Central memory CD8-positive, alpha-beta T cell (primary cell): ENCODE data around the gene CA10.

Experiments
- ATAC-seq: fragments of 150-1000 bp; cut with Tn5 transposase; replicated peaks from 2 replicates; pipeline ENCODE4 v1.10.0; 2022; ENCODE audit warnings: mild to moderate bottlenecking, moderate FRiP score, moderate number of reproducible peaks; ENCODE audit not compliant: poor library complexity, severe bottlenecking; ENCODE audit errors: extremely low read depth
- DNase-seq, 2 donors: peaks; one replicate each; pipeline ENCODE4 v3.0.0; 2021; ENCODE audit warnings: low spot score in 2 of 2
- H3K27ac Mint-ChIP-seq: one replicate; pipeline ENCODE4 v1.8.0; 2022; ENCODE audit warnings: low read depth, mild to moderate bottlenecking, moderate library complexity, mixed read lengths
- H3K27me3 Mint-ChIP-seq: one replicate; pipeline ENCODE4 v1.8.0; 2022; ENCODE audit warnings: mixed read lengths
- H3K36me3 Mint-ChIP-seq: one replicate; pipeline ENCODE4 v1.8.0; 2022; ENCODE audit warnings: mild to moderate bottlenecking, moderate library complexity, mixed read lengths; ENCODE audit not compliant: insufficient read depth
- H3K4me1 Mint-ChIP-seq: one replicate; pipeline ENCODE4 v1.8.0; 2022; ENCODE audit warnings: mixed read lengths
- H3K4me3 Mint-ChIP-seq: one replicate; pipeline ENCODE4 v1.8.0; 2022; ENCODE audit warnings: mild to moderate bottlenecking, moderate library complexity, mixed read lengths
- H3K9me3 Mint-ChIP-seq: one replicate; pipeline ENCODE4 v1.8.0; 2022; ENCODE audit warnings: mixed read lengths

The CA10 gene

GRCh38 chr17:52158450-52159042 is at the start of gene CA10:
Gene CA10 (minus strand): TSS chr17:52158714.
- peaks cover 11% of the 10 kb centered on the region for H3K9me3 Mint-ChIP-seq
- ATAC-seq: no peak
- H3K4me1 Mint-ChIP-seq: no peaks in the 10 kb centered on the region
- DNase-seq: no peak
- no peak within 1 kb of the TSS for H3K27ac Mint-ChIP-seq
- peaks cover 45% of the 10 kb centered on the region for H3K27me3 Mint-ChIP-seq
- no peaks in the 10 kb centered on the region for H3K36me3 Mint-ChIP-seq
- no peak within 1 kb of the TSS for H3K4me3 Mint-ChIP-seq

- DNase-seq (no peak), ATAC-seq (no peak)
- no peak overlapping the region for H3K27ac Mint-ChIP-seq
- no peaks in the 10 kb centered on the region for H3K4me1 Mint-ChIP-seq
- no peaks in the 10 kb centered on the region for H3K27me3 Mint-ChIP-seq
- H3K9me3 Mint-ChIP-seq: peaks cover 13% of the 10 kb centered on the region
- no peak overlapping the region for H3K4me3 Mint-ChIP-seq
- no peaks in the 10 kb centered on the region for H3K36me3 Mint-ChIP-seq
These were observed 49.3 kb upstream of the CA10 start for GRCh38 chr17:52207796-52208195.

GRCh38 chr17:52202520-52203080 is 44.1 kb upstream of the CA10 start:
- Mint-ChIP-seq H3K27me3 (no peaks in the 10 kb centered on the region), H3K9me3 (peaks cover 15% of the 10 kb centered on the region), H3K4me1 (no peaks in the 10 kb centered on the region), H3K27ac (no peak overlapping the region), H3K36me3 (no peaks in the 10 kb centered on the region), H3K4me3 (no peak overlapping the region)
- ATAC-seq (no peak), DNase-seq (no peak)

- no peaks in the 10 kb centered on the region for H3K27me3 Mint-ChIP-seq
- H3K4me3 Mint-ChIP-seq: no peak overlapping the region
- H3K27ac Mint-ChIP-seq: no peak overlapping the region
- no peaks in the 10 kb centered on the region for H3K4me1 Mint-ChIP-seq
- DNase-seq (no peak), ATAC-seq (no peak)
- H3K9me3 Mint-ChIP-seq: peaks cover 17% of the 10 kb centered on the region
- H3K36me3 Mint-ChIP-seq: no peaks in the 10 kb centered on the region
These were observed 43.4 kb upstream of the CA10 start for GRCh38 chr17:52201767-52202519.

GRCh38 chr17:52191491-52191890 is 33.0 kb upstream of the CA10 start:
- no peak overlapping the region for H3K4me3 Mint-ChIP-seq
- peaks cover 8% of the 10 kb centered on the region for H3K9me3 Mint-ChIP-seq
- no peaks in the 10 kb centered on the region for H3K4me1 Mint-ChIP-seq
- H3K27me3 Mint-ChIP-seq: no peaks in the 10 kb centered on the region
- no peaks in the 10 kb centered on the region for H3K36me3 Mint-ChIP-seq
- ATAC-seq: no peak
- no peak for DNase-seq
- H3K27ac Mint-ChIP-seq: no peak overlapping the region

- H3K27ac Mint-ChIP-seq: no peak overlapping the region
- H3K9me3 Mint-ChIP-seq: peaks cover 9% of the 10 kb centered on the region
- no peak for ATAC-seq
- H3K36me3 Mint-ChIP-seq: no peaks in the 10 kb centered on the region
- H3K4me1 Mint-ChIP-seq: no peaks in the 10 kb centered on the region
- no peak overlapping the region for H3K4me3 Mint-ChIP-seq
- H3K27me3 Mint-ChIP-seq: no peaks in the 10 kb centered on the region
- DNase-seq: no peak
These were observed 23.3 kb upstream of the CA10 start for GRCh38 chr17:52181782-52182181.

GRCh38 chr17:52178012-52178411 is 19.5 kb upstream of the CA10 start:
- H3K27ac Mint-ChIP-seq: peak overlapping the region; percentile 23
- no peak for DNase-seq
- H3K4me1 Mint-ChIP-seq: no peaks in the 10 kb centered on the region
- H3K4me3 Mint-ChIP-seq: no peak overlapping the region
- H3K9me3 Mint-ChIP-seq: no peaks in the 10 kb centered on the region
- no peaks in the 10 kb centered on the region for H3K27me3 Mint-ChIP-seq
- H3K36me3 Mint-ChIP-seq: no peaks in the 10 kb centered on the region
- no peak for ATAC-seq

GRCh38 chr17:52170963-52171572 is 12.6 kb upstream of the CA10 start:
- Mint-ChIP-seq H3K27me3 (no peaks in the 10 kb centered on the region), H3K9me3 (peaks cover 6% of the 10 kb centered on the region), H3K27ac (no peak overlapping the region), H3K36me3 (no peaks in the 10 kb centered on the region), H3K4me1 (no peaks in the 10 kb centered on the region), H3K4me3 (no peak overlapping the region)
- DNase-seq (no peak), ATAC-seq (no peak)

GRCh38 chr17:52160136-52160567 is 1.6 kb upstream of the CA10 start:
- H3K4me3 Mint-ChIP-seq: no peak overlapping the region
- no peaks in the 10 kb centered on the region for H3K36me3 Mint-ChIP-seq
- peaks cover 14% of the 10 kb centered on the region for H3K9me3 Mint-ChIP-seq
- ATAC-seq: no peak
- H3K4me1 Mint-ChIP-seq: no peaks in the 10 kb centered on the region
- H3K27me3 Mint-ChIP-seq: peaks cover 45% of the 10 kb centered on the region
- no peak overlapping the region for H3K27ac Mint-ChIP-seq
- no peak for DNase-seq

- DNase-seq (no peak), ATAC-seq (no peak)
- Mint-ChIP-seq H3K27ac (no peak overlapping the region), H3K4me3 (no peak overlapping the region), H3K27me3 (peaks cover 45% of the 10 kb centered on the region), H3K9me3 (peaks cover 11% of the 10 kb centered on the region), H3K4me1 (no peaks in the 10 kb centered on the region), H3K36me3 (no peaks in the 10 kb centered on the region)
These were observed 977 bp upstream of the CA10 start for GRCh38 chr17:52159246-52160135.

- Mint-ChIP-seq H3K9me3 (peaks cover 11% of the 10 kb centered on the region), H3K4me1 (no peaks in the 10 kb centered on the region), H3K27ac (no peak overlapping the region), H3K27me3 (peaks cover 45% of the 10 kb centered on the region), H3K4me3 (no peak overlapping the region), H3K36me3 (no peaks in the 10 kb centered on the region)
- no peak for DNase-seq
- ATAC-seq: no peak
These were observed 688 bp downstream of the CA10 start for GRCh38 chr17:52157603-52158449.
